ENCODE data around the gene IL6.

IL6 gene

DNA sequence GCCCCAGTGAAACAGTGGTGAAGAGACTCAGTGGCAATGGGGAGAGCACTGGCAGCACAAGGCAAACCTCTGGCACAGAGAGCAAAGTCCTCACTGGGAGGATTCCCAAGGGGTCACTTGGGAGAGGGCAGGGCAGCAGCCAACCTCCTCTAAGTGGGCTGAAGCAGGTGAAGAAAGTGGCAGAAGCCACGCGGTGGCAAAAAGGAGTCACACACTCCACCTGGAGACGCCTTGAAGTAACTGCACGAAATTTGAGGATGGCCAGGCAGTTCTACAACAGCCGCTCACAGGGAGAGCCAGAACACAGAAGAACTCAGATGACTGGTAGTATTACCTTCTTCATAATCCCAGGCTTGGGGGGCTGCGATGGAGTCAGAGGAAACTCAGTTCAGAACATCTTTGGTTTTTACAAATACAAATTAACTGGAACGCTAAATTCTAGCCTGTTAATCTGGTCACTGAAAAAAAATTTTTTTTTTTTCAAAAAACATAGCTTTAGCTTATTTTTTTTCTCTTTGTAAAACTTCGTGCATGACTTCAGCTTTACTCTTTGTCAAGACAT, 574 bp upstream of the IL6 start:
- Histone ChIP-seq H3K4me3 (ENCODE audit: low read length) (no peak overlapping the region), H3K9me3 (ENCODE audit: control insufficient read depth, insufficient read depth, low read length) (no peaks in the 10 kb centered on the region), H3K4me1 (ENCODE audit: control insufficient read depth, insufficient read depth, low read length) (peaks cover 5% of the 10 kb centered on the region; the same call in 1 of the 2 replicates), H3K27ac (ENCODE audit: low read length) (no peak overlapping the region), H3K36me3 (ENCODE audit: control insufficient read depth, insufficient read depth, low read length) (no peaks in the 10 kb centered on the region), H3K27me3 (ENCODE audit: control insufficient read depth, insufficient read depth, low read length) (no peaks in the 10 kb centered on the region)
- no CpG with 5 or more reads among the region's 8 CpGs for WGBS (ENCODE audit: insufficient coverage, insufficient read length)
- DNase-seq (ENCODE audit: low read depth, low spot score), result no peak

DNA sequence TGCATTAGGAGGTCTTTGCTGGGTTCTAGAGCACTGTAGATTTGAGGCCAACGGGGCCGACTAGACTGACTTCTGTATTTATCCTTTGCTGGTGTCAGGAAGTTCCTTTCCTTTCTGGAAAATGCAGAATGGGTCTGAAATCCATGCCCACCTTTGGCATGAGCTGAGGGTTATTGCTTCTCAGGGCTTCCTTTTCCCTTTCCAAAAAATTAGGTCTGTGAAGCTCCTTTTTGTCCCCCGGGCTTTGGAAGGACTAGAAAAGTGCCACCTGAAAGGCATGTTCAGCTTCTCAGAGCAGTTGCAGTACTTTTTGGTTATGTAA, 675 bp downstream of the IL6 start:
- Histone ChIP-seq H3K27ac (ENCODE audit: low read length) (no peak overlapping the region), H3K36me3 (ENCODE audit: control insufficient read depth, insufficient read depth, low read length) (no peaks in the 10 kb centered on the region), H3K4me1 (ENCODE audit: control insufficient read depth, insufficient read depth, low read length) (peaks cover 5% of the 10 kb centered on the region; the same call in 1 of the 2 replicates), H3K4me3 (ENCODE audit: low read length) (no peak overlapping the region), H3K27me3 (ENCODE audit: control insufficient read depth, insufficient read depth, low read length) (no peaks in the 10 kb centered on the region), H3K9me3 (ENCODE audit: control insufficient read depth, insufficient read depth, low read length) (no peaks in the 10 kb centered on the region)
- DNase-seq (ENCODE audit: low read depth, low spot score), result no peak
- WGBS (ENCODE audit: insufficient coverage, insufficient read length), result no CpG with 5 or more reads among the region's 3 CpGs

GRCh38 chr7:22728401-22729029, 1.5 kb downstream of the IL6 start:
- no peaks in the 10 kb centered on the region for H3K36me3 ChIP-seq (ENCODE audit: control insufficient read depth, insufficient read depth, low read length)
- peaks cover 5% of the 10 kb centered on the region; the same call in 1 of the 2 replicates for H3K4me1 ChIP-seq (ENCODE audit: control insufficient read depth, insufficient read depth, low read length)
- no peak for DNase-seq (ENCODE audit: low read depth, low spot score)
- no peaks in the 10 kb centered on the region for H3K9me3 ChIP-seq (ENCODE audit: control insufficient read depth, insufficient read depth, low read length)
- H3K27me3 ChIP-seq (ENCODE audit: control insufficient read depth, insufficient read depth, low read length), result no peaks in the 10 kb centered on the region
- no CpG with 5 or more reads among the region's 1 CpG for WGBS (ENCODE audit: insufficient coverage, insufficient read length)
- no peak overlapping the region for H3K27ac ChIP-seq (ENCODE audit: low read length)
- H3K4me3 ChIP-seq (ENCODE audit: low read length), result no peak overlapping the region

GRCh38 chr7:22729180-22729825, 2.3 kb downstream of the IL6 start:
- DNase-seq (ENCODE audit: low read depth, low spot score), result no peak
- Histone ChIP-seq H3K4me1 (ENCODE audit: control insufficient read depth, insufficient read depth, low read length) (peaks cover 5% of the 10 kb centered on the region; the same call in 1 of the 2 replicates), H3K27me3 (ENCODE audit: control insufficient read depth, insufficient read depth, low read length) (no peaks in the 10 kb centered on the region), H3K4me3 (ENCODE audit: low read length) (no peak overlapping the region), H3K9me3 (ENCODE audit: control insufficient read depth, insufficient read depth, low read length) (no peaks in the 10 kb centered on the region), H3K27ac (ENCODE audit: low read length) (no peak overlapping the region), H3K36me3 (ENCODE audit: control insufficient read depth, insufficient read depth, low read length) (no peaks in the 10 kb centered on the region)
- WGBS (ENCODE audit: insufficient coverage, insufficient read length), result no CpG with 5 or more reads among the region's 3 CpGs

DNA sequence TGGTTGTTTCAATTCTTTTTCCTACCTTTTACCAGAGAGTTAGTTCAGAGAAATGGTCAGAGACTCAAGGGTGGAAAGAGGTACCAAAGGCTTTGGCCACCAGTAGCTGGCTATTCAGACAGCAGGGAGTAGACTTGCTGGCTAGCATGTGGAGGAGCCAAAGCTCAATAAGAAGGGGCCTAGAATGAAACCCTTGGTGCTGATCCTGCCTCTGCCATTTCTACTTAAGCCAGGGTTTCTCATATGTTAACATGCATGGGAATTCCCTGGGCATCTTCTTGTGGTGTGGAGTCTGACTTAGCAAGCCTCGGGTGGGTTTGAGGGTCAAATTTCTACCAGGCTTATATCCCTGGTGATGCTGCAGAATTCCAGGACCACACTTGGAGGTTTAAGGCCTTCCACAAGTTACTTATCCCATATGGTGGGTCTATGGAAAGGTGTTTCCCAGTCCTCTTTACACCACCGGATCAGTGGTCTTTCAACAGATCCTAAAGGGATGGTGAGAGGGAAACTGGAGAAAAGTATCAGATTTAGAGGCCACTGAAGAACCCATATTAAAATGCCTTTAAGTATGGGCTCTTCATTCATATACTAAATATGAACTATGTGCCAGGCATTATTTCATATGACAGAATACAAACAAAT, 3.2 kb downstream of the IL6 start:
- Histone ChIP-seq H3K27me3 (ENCODE audit: control insufficient read depth, insufficient read depth, low read length) (no peaks in the 10 kb centered on the region), H3K27ac (ENCODE audit: low read length) (no peak overlapping the region)

DNA sequence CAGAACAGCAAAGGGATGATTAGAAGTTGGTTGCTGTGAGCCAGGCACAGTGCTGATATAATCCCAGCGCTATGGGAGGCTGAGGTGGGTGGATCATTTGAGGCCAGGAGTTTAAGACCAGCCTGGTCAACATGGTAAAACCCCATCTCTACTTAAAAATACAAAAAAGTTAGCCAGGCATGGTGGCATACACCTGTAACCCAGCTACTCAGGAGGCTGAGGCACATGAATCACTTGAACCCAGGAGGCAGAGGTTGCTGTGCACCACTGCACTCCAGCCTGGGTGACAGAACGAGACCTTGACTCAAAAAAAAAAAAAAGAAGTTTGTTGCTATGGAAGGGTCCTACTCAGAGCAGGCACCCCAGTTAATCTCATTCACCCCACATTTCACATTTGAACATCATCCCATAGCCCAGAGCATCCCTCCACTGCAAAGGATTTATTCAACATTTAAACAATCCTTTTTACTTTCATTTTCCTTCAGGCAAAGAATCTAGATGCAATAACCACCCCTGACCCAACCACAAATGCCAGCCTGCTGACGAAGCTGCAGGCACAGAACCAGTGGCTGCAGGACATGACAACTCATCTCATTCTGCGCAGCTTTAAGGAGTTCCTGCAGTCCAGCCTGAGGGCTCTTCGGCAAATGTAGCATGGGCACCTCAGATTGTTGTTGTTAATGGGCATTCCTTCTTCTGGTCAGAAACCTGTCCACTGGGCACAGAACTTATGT, 4.1 kb downstream of the IL6 start:
- Histone ChIP-seq H3K27me3 (ENCODE audit: control insufficient read depth, insufficient read depth, low read length) (no peaks in the 10 kb centered on the region), H3K36me3 (ENCODE audit: control insufficient read depth, insufficient read depth, low read length) (no peaks in the 10 kb centered on the region), H3K27ac (ENCODE audit: low read length) (no peak overlapping the region), H3K9me3 (ENCODE audit: control insufficient read depth, insufficient read depth, low read length) (no peaks in the 10 kb centered on the region), H3K4me3 (ENCODE audit: low read length) (no peak overlapping the region), H3K4me1 (ENCODE audit: control insufficient read depth, insufficient read depth, low read length) (peaks cover 5% of the 10 kb centered on the region; the same call in 1 of the 2 replicates)
- WGBS (ENCODE audit: insufficient coverage, insufficient read length), result no CpG with 5 or more reads among the region's 5 CpGs
- no peak for DNase-seq (ENCODE audit: low read depth, low spot score)

More for the DNA sequence above, 3.2 kb downstream of the IL6 start:
- no peaks in the 10 kb centered on the region for H3K36me3 ChIP-seq (ENCODE audit: control insufficient read depth, insufficient read depth, low read length)
- H3K4me3 ChIP-seq (ENCODE audit: low read length), result no peak overlapping the region
- no peaks in the 10 kb centered on the region for H3K9me3 ChIP-seq (ENCODE audit: control insufficient read depth, insufficient read depth, low read length)
- no peak for DNase-seq (ENCODE audit: low read depth, low spot score)
- no CpG with 5 or more reads among the region's 2 CpGs for WGBS (ENCODE audit: insufficient coverage, insufficient read length)
- H3K4me1 ChIP-seq (ENCODE audit: control insufficient read depth, insufficient read depth, low read length), result peaks cover 5% of the 10 kb centered on the region; the same call in 1 of the 2 replicates

DNA sequence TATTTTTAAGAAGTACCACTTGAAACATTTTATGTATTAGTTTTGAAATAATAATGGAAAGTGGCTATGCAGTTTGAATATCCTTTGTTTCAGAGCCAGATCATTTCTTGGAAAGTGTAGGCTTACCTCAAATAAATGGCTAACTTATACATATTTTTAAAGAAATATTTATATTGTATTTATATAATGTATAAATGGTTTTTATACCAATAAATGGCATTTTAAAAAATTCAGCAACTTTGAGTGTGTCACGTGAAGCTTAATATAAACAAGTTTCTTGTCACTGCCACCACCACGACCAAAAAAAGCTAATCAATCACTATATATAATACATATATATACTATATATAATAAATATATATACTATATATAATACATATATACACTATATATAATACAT, 4.8 kb downstream of the IL6 start:
- no peaks in the 10 kb centered on the region for H3K27me3 ChIP-seq (ENCODE audit: control insufficient read depth, insufficient read depth, low read length)
- H3K4me1 ChIP-seq (ENCODE audit: control insufficient read depth, insufficient read depth, low read length), result peaks cover 5% of the 10 kb centered on the region; the same call in 1 of the 2 replicates
- H3K36me3 ChIP-seq (ENCODE audit: control insufficient read depth, insufficient read depth, low read length), result no peaks in the 10 kb centered on the region
- no peak overlapping the region for H3K4me3 ChIP-seq (ENCODE audit: low read length)
- 100% methylated on average over 1 of the region's 2 CpGs for WGBS (ENCODE audit: insufficient coverage, insufficient read length)
- H3K9me3 ChIP-seq (ENCODE audit: control insufficient read depth, insufficient read depth, low read length), result no peaks in the 10 kb centered on the region
- DNase-seq (ENCODE audit: low read depth, low spot score), result no peak
- no peak overlapping the region for H3K27ac ChIP-seq (ENCODE audit: low read length)

DNA sequence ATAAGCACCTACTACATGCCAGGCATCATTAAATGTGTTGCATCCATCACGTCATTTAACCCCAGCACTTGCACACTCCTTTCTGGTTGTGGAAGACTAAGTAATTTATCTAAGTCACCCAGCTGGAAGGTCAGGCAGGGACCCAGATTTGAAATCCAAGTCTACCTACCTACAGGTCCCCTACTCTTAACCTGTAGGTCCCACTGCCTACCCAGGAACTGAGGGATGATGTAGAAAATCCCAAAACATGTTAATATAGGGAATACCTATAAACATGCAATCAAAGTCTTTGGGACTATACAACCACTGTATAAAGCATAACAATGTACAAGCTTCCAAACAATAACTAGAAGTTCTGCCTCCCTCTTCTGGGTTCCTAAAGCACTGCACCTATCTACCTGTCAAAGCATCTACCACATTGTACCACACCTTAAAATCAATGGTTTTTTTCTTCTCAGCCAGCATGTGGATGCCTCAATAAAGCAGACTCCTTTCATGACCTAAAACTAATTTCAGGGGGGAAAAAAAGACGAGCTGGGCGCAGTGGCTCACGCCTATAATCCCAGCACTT, 5.6 kb downstream of the IL6 start:
- Histone ChIP-seq H3K4me1 (ENCODE audit: control insufficient read depth, insufficient read depth, low read length) (no peaks in the 10 kb centered on the region), H3K36me3 (ENCODE audit: control insufficient read depth, insufficient read depth, low read length) (no peaks in the 10 kb centered on the region), H3K9me3 (ENCODE audit: control insufficient read depth, insufficient read depth, low read length) (no peaks in the 10 kb centered on the region), H3K27ac (ENCODE audit: low read length) (no peak overlapping the region), H3K4me3 (ENCODE audit: low read length) (no peak overlapping the region), H3K27me3 (ENCODE audit: control insufficient read depth, insufficient read depth, low read length) (no peaks in the 10 kb centered on the region)
- no peak for DNase-seq (ENCODE audit: low read depth, low spot score)
- WGBS (ENCODE audit: insufficient coverage, insufficient read length), result no CpG with 5 or more reads among the region's 4 CpGs

DNA sequence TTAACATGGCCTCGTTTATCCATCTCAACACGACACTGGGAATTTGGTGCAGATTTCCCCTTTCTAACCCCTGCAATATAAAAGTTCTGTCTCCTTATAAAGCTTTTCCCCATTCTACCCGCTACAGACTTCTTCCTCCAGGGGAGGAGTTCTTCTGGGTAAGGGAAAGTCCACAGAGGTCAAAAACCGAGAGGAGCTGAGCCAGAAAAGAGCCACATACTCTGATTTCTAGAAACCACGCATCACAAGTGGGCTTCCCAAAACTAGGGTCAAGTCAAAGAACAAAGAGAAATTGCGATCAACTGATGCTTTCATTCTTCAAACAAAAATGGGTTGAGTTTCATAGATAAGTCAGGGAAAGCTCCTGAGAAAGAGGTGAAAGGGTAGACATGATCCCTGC, 6.8 kb downstream of the IL6 start:
- Histone ChIP-seq H3K27me3 (ENCODE audit: control insufficient read depth, insufficient read depth, low read length) (no peaks in the 10 kb centered on the region), H3K4me3 (ENCODE audit: low read length) (no peak overlapping the region), H3K4me1 (ENCODE audit: control insufficient read depth, insufficient read depth, low read length) (no peaks in the 10 kb centered on the region), H3K9me3 (ENCODE audit: control insufficient read depth, insufficient read depth, low read length) (no peaks in the 10 kb centered on the region), H3K36me3 (ENCODE audit: control insufficient read depth, insufficient read depth, low read length) (no peaks in the 10 kb centered on the region), H3K27ac (ENCODE audit: low read length) (no peak overlapping the region)
- no peak for DNase-seq (ENCODE audit: low read depth, low spot score)
- no CpG with 5 or more reads among the region's 6 CpGs for WGBS (ENCODE audit: insufficient coverage, insufficient read length)

GRCh38 chr7:22743014-22743413, 16.0 kb downstream of the IL6 start:
- no peak for DNase-seq (ENCODE audit: low read depth, low spot score)
- no peak overlapping the region for H3K27ac ChIP-seq (ENCODE audit: low read length)
- no peaks in the 10 kb centered on the region for H3K4me1 ChIP-seq (ENCODE audit: control insufficient read depth, insufficient read depth, low read length)
- no peaks in the 10 kb centered on the region for H3K27me3 ChIP-seq (ENCODE audit: control insufficient read depth, insufficient read depth, low read length)
- no peak overlapping the region for H3K4me3 ChIP-seq (ENCODE audit: low read length)
- H3K36me3 ChIP-seq (ENCODE audit: control insufficient read depth, insufficient read depth, low read length), result no peaks in the 10 kb centered on the region
- WGBS (ENCODE audit: insufficient coverage, insufficient read length), result no CpG with 5 or more reads among the region's 4 CpGs
- H3K9me3 ChIP-seq (ENCODE audit: control insufficient read depth, insufficient read depth, low read length), result no peaks in the 10 kb centered on the region

All from iPS DF 6.9 (cell line).